ENCODE data around the gene PRDM16.

GRCh38 chr1:3364551-3364950 is 295.5 kb downstream of the PRDM16 start:
- TF ChIP-seq CTCF (IDR thresholded peaks at IDR 0.05; ENCODE audit: low read depth, low read length) (no peak), POLR2A (IDR thresholded peaks at IDR 0.05; ENCODE audit: extremely low read depth, insufficient read length) (no peak), MAX (IDR thresholded peaks at IDR 0.05; ENCODE audit: low read depth, low read length) (no peak), MYC (IDR thresholded peaks at IDR 0.05; ENCODE audit: low read depth, low read length) (no peak)
